DOHH2 (cell line): Measurements from ENCODE around the gene PCDH9.

Experiments used
- H3F3A ChIP-seq: fragments of 200-600 bp; sonication (generic), shearing (Covaris generic); 2 replicates; pipeline ENCODE4 v1.6.0; 2016; ENCODE audit warnings: antibody characterized with exemption, mild to moderate bottlenecking; ENCODE audit not compliant: control insufficient read depth, insufficient read depth
- H3K27ac ChIP-seq: fragments of 200-600 bp; sonication (generic); 2 replicates; pipeline ENCODE4 v1.5.1; 2014; ENCODE audit warnings: low read depth, mild to moderate bottlenecking, low read length, moderate library complexity
- H3K27me3 ChIP-seq: fragments of 200-600 bp; sonication (generic); 2 replicates; pipeline ENCODE4 v1.6.1; 2014; ENCODE audit warnings: mild to moderate bottlenecking, low read length, mixed read lengths; ENCODE audit not compliant: control insufficient read depth
- H3K36me3 ChIP-seq: fragments of 200-600 bp; sonication (generic); 2 replicates; pipeline ENCODE4 v1.6.1; 2014; ENCODE audit warnings: mild to moderate bottlenecking, low read length, moderate library complexity, mixed read lengths; ENCODE audit not compliant: control insufficient read depth
- H3K4me1 ChIP-seq: fragments of 200-600 bp; sonication (generic); 2 replicates; pipeline ENCODE4 v1.6.1; 2014; ENCODE audit warnings: mild to moderate bottlenecking, low read length, mixed read lengths; ENCODE audit not compliant: control insufficient read depth
- H3K4me2 ChIP-seq: fragments of 200-600 bp; sonication (generic); 2 replicates; pipeline ENCODE4 v1.6.0; 2014; ENCODE audit warnings: mild to moderate bottlenecking, low read length, moderate library complexity
- H3K4me3 ChIP-seq: fragments of 200-600 bp; sonication (generic); 2 replicates; pipeline ENCODE4 v1.5.1; 2014; ENCODE audit warnings: mild to moderate bottlenecking, low read length, mixed read lengths
- H3K79me2 ChIP-seq: fragments of 200-600 bp; sonication (generic); 2 replicates; pipeline ENCODE4 v1.6.1; 2014; ENCODE audit warnings: mild to moderate bottlenecking, low read length, mixed read lengths; ENCODE audit not compliant: control insufficient read depth
- H3K9me2 ChIP-seq: fragments of 200-600 bp; sonication (generic); replicated peaks from 2 replicates; pipeline ENCODE4 v1.6.1; 2014; ENCODE audit warnings: mild to moderate bottlenecking, low read length, mixed read lengths; ENCODE audit not compliant: control insufficient read depth
- H3K9me3 ChIP-seq: fragments of 200-600 bp; sonication (generic); 2 replicates; pipeline ENCODE4 v1.6.1; 2014; ENCODE audit warnings: antibody characterized with exemption, low read length, mixed read lengths; ENCODE audit not compliant: control insufficient read depth, insufficient read depth
- H4K20me1 ChIP-seq: fragments of 200-600 bp; sonication (generic); 2 replicates; pipeline ENCODE4 v1.6.0; 2014; ENCODE audit warnings: low read depth, mild to moderate bottlenecking, antibody characterized with exemption, low read length, moderate library complexity; ENCODE audit not compliant: control insufficient read depth, insufficient read depth
- EZH2phosphoT487 ChIP-seq: fragments of 200-600 bp; sonication (generic); IDR thresholded peaks from 2 replicates; pipeline ENCODE4 v1.6.1; 2017; ENCODE audit warnings: borderline replicate concordance, mild to moderate bottlenecking, antibody characterized with exemption, low read length, moderate library complexity, mixed read lengths
- TF ChIP-seq, protein P1 (sequence below): fragments of 200-600 bp; sonication (generic); IDR thresholded peaks from one replicate; pipeline ENCODE4 v1.5.1; 2014; ENCODE audit warnings: antibody characterized with exemption, mild to moderate bottlenecking, low read depth, low read length; ENCODE audit not compliant: poor library complexity, severe bottlenecking

Gene PCDH9

DNA sequence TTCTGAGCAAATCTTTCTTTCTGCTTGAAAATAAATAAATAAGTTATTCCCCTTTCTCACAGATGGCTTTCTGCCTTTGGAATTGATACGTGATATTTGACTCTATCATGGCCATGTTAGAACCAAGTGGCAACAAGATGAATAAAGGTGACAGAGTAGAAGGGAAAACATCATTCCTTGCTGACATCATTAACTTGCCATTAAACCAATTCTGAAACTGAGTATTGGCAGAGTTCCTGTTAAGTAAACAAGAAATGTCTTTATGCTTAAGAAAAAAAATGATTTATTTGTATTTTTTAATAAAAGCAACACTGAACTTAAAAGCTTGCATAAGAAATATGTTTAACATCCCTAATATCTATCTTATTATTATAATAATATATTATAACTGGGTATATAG lies 828.1 kb downstream of the PCDH9 start:
- H3K4me2 ChIP-seq, result no peak overlapping the region
- no peak overlapping the region for H3K27ac ChIP-seq
- H3K9me2 ChIP-seq, result no peaks in the 10 kb centered on the region
- no peaks in the 10 kb centered on the region for H3F3A ChIP-seq
- H3K4me1 ChIP-seq, result 0 out of 2 replicates have a peak, but pooled peaks cover 3% of the 10 kb centered on the region
- no peaks in the 10 kb centered on the region for H3K27me3 ChIP-seq
- no peak overlapping the region for H3K4me3 ChIP-seq
- TF ChIP-seq, protein P1, sequence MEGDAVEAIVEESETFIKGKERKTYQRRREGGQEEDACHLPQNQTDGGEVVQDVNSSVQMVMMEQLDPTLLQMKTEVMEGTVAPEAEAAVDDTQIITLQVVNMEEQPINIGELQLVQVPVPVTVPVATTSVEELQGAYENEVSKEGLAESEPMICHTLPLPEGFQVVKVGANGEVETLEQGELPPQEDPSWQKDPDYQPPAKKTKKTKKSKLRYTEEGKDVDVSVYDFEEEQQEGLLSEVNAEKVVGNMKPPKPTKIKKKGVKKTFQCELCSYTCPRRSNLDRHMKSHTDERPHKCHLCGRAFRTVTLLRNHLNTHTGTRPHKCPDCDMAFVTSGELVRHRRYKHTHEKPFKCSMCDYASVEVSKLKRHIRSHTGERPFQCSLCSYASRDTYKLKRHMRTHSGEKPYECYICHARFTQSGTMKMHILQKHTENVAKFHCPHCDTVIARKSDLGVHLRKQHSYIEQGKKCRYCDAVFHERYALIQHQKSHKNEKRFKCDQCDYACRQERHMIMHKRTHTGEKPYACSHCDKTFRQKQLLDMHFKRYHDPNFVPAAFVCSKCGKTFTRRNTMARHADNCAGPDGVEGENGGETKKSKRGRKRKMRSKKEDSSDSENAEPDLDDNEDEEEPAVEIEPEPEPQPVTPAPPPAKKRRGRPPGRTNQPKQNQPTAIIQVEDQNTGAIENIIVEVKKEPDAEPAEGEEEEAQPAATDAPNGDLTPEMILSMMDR, result no peak
- no peak for TF ChIP-seq EZH2phosphoT487
- no peaks in the 10 kb centered on the region for H4K20me1 ChIP-seq
- no peaks in the 10 kb centered on the region for H3K36me3 ChIP-seq
- no peaks in the 10 kb centered on the region for H3K79me2 ChIP-seq
- H3K9me3 ChIP-seq, result no peaks in the 10 kb centered on the region

DNA sequence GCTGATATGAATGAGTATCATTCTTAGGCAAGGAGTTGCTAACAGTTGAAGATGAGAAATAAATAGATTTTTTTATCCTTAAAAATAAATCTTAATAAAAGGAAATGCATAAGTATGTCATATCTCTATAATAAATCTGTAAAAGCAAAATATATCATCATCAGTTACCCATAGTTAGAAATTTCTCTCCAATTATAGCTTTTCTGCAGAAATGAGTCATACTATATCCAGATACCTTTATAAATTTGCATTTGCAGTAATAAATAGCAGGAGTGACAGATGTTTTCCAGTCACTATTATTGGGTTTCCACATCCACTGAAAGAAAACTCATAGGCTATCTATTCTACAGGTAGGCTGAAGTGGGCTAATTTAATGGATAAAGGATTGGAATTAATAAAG lies 829.8 kb downstream of the PCDH9 start:
- H4K20me1 ChIP-seq, result no peaks in the 10 kb centered on the region
- no peaks in the 10 kb centered on the region for H3K36me3 ChIP-seq
- H3K27ac ChIP-seq, result no peak overlapping the region
- H3K9me3 ChIP-seq, result no peaks in the 10 kb centered on the region
- no peak overlapping the region for H3K4me2 ChIP-seq
- H3K79me2 ChIP-seq, result no peaks in the 10 kb centered on the region
- H3K4me3 ChIP-seq, result no peak overlapping the region
- no peaks in the 10 kb centered on the region for H3F3A ChIP-seq
- no peaks in the 10 kb centered on the region for H3K9me2 ChIP-seq
- H3K4me1 ChIP-seq, result 0 out of 2 replicates have a peak, but pooled peaks cover 3% of the 10 kb centered on the region
- TF ChIP-seq, protein P1, result no peak
- no peak for TF ChIP-seq EZH2phosphoT487
- no peaks in the 10 kb centered on the region for H3K27me3 ChIP-seq

DNA sequence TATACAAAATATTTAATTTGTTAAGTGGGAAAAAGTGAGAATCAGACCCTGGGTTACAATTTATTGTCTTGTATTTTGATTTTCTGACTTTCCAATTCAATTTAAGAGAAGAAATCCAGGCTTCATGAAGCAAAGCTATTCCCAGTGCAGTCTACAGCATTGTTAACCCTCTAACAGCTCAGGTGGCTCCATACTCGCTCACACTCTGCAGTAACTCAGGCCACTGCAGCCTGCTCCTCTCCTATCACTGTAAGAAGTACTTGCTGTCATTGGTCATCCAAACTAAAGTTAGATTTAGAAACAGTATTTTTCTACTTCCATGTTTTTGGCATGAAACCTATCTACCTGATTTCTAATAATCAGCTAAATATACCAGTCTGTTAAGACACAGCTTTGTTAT lies 830.3 kb downstream of the PCDH9 start:
- no peaks in the 10 kb centered on the region for H3K36me3 ChIP-seq
- H3F3A ChIP-seq, result no peaks in the 10 kb centered on the region
- H3K79me2 ChIP-seq, result no peaks in the 10 kb centered on the region
- H3K4me1 ChIP-seq, result 0 out of 2 replicates have a peak, but pooled peaks cover 3% of the 10 kb centered on the region
- no peak for TF ChIP-seq EZH2phosphoT487
- TF ChIP-seq, protein P1, result no peak
- H3K9me2 ChIP-seq, result no peaks in the 10 kb centered on the region
- no peaks in the 10 kb centered on the region for H3K27me3 ChIP-seq
- H3K4me2 ChIP-seq, result no peak overlapping the region
- H3K9me3 ChIP-seq, result no peaks in the 10 kb centered on the region
- H3K27ac ChIP-seq, result no peak overlapping the region
- no peak overlapping the region for H3K4me3 ChIP-seq
- no peaks in the 10 kb centered on the region for H4K20me1 ChIP-seq

DNA sequence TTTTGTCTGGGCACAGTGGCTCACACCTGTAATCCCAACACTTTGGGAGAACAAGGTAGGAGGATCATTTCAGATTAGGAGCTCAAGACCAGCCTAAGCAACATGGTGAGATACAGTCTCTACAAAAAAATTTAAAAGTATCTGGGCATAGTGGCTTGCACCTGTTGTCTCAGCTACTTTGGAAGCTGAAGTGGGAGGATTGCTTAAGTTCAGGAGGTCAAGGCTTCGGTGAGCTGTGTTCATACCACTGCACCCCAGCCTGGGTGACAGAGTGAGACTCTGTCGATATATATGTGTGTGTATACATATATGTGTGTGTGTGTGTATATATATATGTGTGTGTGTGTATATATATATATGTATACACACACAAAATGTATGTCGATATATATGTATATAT lies 833.0 kb downstream of the PCDH9 start:
- no peaks in the 10 kb centered on the region for H3K36me3 ChIP-seq
- H3F3A ChIP-seq, result no peaks in the 10 kb centered on the region
- no peaks in the 10 kb centered on the region for H3K27me3 ChIP-seq
- no peak overlapping the region for H3K4me2 ChIP-seq
- H3K27ac ChIP-seq, result no peak overlapping the region
- no peaks in the 10 kb centered on the region for H3K9me2 ChIP-seq
- 0 out of 2 replicates have a peak, but pooled peaks cover 3% of the 10 kb centered on the region for H3K4me1 ChIP-seq
- no peak for TF ChIP-seq EZH2phosphoT487
- TF ChIP-seq, protein P1, result no peak
- H3K9me3 ChIP-seq, result no peaks in the 10 kb centered on the region
- no peak overlapping the region for H3K4me3 ChIP-seq
- no peaks in the 10 kb centered on the region for H4K20me1 ChIP-seq
- no peaks in the 10 kb centered on the region for H3K79me2 ChIP-seq
